Mesothelial cell of epicardium (in vitro differentiated cells): ENCODE measurements around the gene ERBB3. TPM values are rescaled to one million over a fixed set of nuclear protein-coding genes. Genes with fewer than 3 reads are reported as not detected.
A peak's percentile ranks its signal among the peaks of the same experiment; 100 is the strongest.

Experiments
- DNase-seq, 2 experiments: peaks; one replicate each; pipeline ENCODE4 v3.0.0; 2021; ENCODE audit warnings: low spot score in 2 of 2; ENCODE audit not compliant: unreplicated experiment in 2 of 2
- H3K27ac Mint-ChIP-seq: 2 replicates; pipeline ENCODE4 v1.8.0; 2021; ENCODE audit warnings: mixed read lengths
- H3K27me3 Mint-ChIP-seq: 2 replicates; pipeline ENCODE4 v1.8.0; 2021; ENCODE audit warnings: low read depth, mixed read lengths
- H3K36me3 Mint-ChIP-seq: 2 replicates; pipeline ENCODE4 v1.8.0; 2021; ENCODE audit warnings: mixed read lengths
- H3K4me1 Mint-ChIP-seq: 2 replicates; pipeline ENCODE4 v1.8.0; 2021; ENCODE audit warnings: mixed read lengths
- H3K4me3 Mint-ChIP-seq: 2 replicates; pipeline ENCODE4 v1.8.0; 2021; ENCODE audit warnings: mild to moderate bottlenecking, moderate library complexity, mixed read lengths
- H3K9me3 Mint-ChIP-seq: 2 replicates; pipeline ENCODE4 v1.8.0; 2021; ENCODE audit warnings: mixed read lengths
- CTCF ChIP-seq: fragments of 200-600 bp; sonication (generic); IDR thresholded peaks from one replicate; pipeline ENCODE4 v1.5.0; 2021; ENCODE audit warnings: antibody characterized with exemption; ENCODE audit not compliant: unreplicated experiment
- total RNA-seq: library from RNA; stranded (reverse); gene quantifications from 3 replicates; pipeline ENCODE4 v1.2.1, GENCODE V29; 2021

The ERBB3 gene
- total RNA-seq, 1 donor from 2014 or later: 58.2 TPM

- DNase-seq: peak in 1 of 2 experiments; percentile 54
- H3K27me3 Mint-ChIP-seq: no peaks in the 10 kb centered on the region
- H3K4me1 Mint-ChIP-seq: peaks cover 28% of the 10 kb centered on the region
- peak overlapping the region; percentile 99 for H3K4me3 Mint-ChIP-seq
- no peaks in the 10 kb centered on the region for H3K9me3 Mint-ChIP-seq
- peaks cover 2% of the 10 kb centered on the region for H3K36me3 Mint-ChIP-seq
- TF ChIP-seq CTCF: peak; percentile 67
- H3K27ac Mint-ChIP-seq: peak overlapping the region; percentile 100
Observed at GRCh38 chr12:56119361-56119796, 39.4 kb downstream of the ERBB3 start.

- DNase-seq: no peak
- Mint-ChIP-seq H3K4me3 (no peak overlapping the region), H3K36me3 (peaks cover 2% of the 10 kb centered on the region), H3K27me3 (no peaks in the 10 kb centered on the region), H3K9me3 (no peaks in the 10 kb centered on the region), H3K27ac (peak overlapping the region; percentile 100), H3K4me1 (peaks cover 27% of the 10 kb centered on the region)
- TF ChIP-seq CTCF: no peak
Observed at GRCh38 chr12:56120158-56120846, 40.3 kb downstream of the ERBB3 start.

DNA sequence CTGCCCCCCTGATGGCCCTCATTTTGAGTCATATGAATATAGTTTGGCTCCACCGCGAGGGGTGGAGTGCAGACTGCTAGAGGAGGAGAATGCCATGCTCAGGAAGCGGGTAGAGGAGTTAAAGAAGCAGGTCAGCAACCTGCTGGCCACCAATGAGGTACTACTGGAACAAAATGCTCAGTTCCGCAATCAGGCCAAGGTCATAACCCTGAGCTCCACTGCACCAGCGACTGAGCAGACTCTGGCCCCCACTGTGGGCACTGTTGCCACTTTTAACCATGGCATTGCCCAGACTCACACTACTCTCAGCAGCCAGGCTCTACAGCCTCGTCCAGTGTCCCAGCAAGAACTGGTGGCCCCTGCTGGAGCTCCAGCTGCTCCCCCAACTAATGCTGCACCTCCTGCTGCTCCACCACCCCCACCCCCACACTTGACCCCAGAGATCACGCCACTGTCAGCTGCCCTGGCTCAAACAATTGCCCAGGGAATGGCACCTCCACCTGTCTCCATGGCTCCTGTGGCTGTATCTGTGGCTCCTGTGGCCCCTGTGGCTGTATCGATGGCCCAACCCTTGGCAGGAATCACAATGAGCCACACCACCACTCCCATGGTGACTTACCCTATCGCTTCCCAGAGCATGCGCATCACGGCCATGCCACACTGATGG lies 41.4 kb downstream of the ERBB3 start:
- no peak overlapping the region for H3K27ac Mint-ChIP-seq
- no peak for DNase-seq
- peaks cover 2% of the 10 kb centered on the region for H3K36me3 Mint-ChIP-seq
- H3K9me3 Mint-ChIP-seq: no peaks in the 10 kb centered on the region
- no peak overlapping the region for H3K4me3 Mint-ChIP-seq
- peaks cover 29% of the 10 kb centered on the region for H3K4me1 Mint-ChIP-seq
- TF ChIP-seq CTCF: no peak
- H3K27me3 Mint-ChIP-seq: no peaks in the 10 kb centered on the region

DNA sequence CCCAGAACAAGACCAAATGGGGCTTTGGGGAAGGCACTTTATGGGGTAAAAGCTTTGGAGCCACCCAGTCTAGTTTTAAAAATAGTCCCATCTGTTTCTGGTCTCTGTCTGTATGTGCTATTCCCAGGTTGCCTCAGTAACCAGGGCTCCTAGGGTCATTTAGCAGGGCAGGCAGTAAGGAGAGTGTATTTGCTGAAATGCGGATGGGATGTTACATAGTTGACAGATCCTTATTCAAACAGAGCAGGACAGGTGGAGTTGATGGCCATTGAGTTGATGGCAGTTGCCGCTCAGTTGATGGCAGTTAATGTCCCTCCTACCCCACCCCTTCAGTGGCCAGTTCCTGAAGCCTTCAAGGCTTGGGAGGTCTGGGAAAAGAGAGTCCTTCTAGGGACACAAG lies 42.7 kb downstream of the ERBB3 start:
- Mint-ChIP-seq H3K4me3 (no peak overlapping the region), H3K27ac (no peak overlapping the region), H3K4me1 (peaks cover 40% of the 10 kb centered on the region), H3K9me3 (no peaks in the 10 kb centered on the region), H3K36me3 (peaks cover 2% of the 10 kb centered on the region), H3K27me3 (no peaks in the 10 kb centered on the region)
- DNase-seq: no peak
- no peak for TF ChIP-seq CTCF

DNA sequence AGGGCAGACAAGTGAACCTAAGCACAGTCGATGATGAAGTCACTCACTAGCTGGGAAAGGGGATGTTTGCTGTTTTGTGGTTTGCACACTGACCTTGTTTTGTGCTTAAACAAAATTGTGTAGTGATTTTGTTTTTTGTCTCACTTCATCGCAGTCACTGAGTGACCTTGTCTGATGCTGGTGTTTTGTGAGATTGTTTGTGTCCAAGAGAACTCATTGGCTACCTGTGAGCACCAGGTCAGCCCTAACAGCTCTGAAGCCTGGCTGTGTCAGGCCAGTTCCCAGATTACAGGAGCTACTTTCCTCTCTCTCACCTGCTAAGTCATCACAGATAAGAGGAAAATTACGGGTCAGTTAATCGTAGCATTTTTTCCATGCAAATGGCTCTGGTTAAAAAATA lies 44.2 kb downstream of the ERBB3 start:
- H3K4me1 Mint-ChIP-seq: peaks cover 27% of the 10 kb centered on the region
- no peaks in the 10 kb centered on the region for H3K36me3 Mint-ChIP-seq
- DNase-seq: no peak
- H3K4me3 Mint-ChIP-seq: no peak overlapping the region
- TF ChIP-seq CTCF: no peak
- no peaks in the 10 kb centered on the region for H3K9me3 Mint-ChIP-seq
- H3K27ac Mint-ChIP-seq: peak overlapping the region; percentile 18
- H3K27me3 Mint-ChIP-seq: no peaks in the 10 kb centered on the region
